ENCODE results near the gene TMEM37. TPM values are rescaled to one million over a fixed set of nuclear protein-coding genes. Genes with fewer than 3 reads are reported as not detected.

Gene TMEM37
- total RNA-seq, 1 donor from 2014 or later: not detected

GRCh38 chr2:119417908-119418307 is 13.7 kb upstream of the TMEM37 start:
- DNase-seq (ENCODE audit: low spot score): no peak

- no peak for DNase-seq (ENCODE audit: low spot score)
These were observed 12.6 kb upstream of the TMEM37 start for GRCh38 chr2:119419065-119419464.

GRCh38 chr2:119419803-119420508 is 11.7 kb upstream of the TMEM37 start:
- DNase-seq (ENCODE audit: low spot score): no peak

- no peak for DNase-seq (ENCODE audit: low spot score)
These were observed 10.3 kb upstream of the TMEM37 start for GRCh38 chr2:119421304-119421703.

GRCh38 chr2:119421741-119422140 is 9.9 kb upstream of the TMEM37 start:
- no peak for DNase-seq (ENCODE audit: low spot score)

GRCh38 chr2:119422360-119423107 is 9.1 kb upstream of the TMEM37 start:
- no peak for DNase-seq (ENCODE audit: low spot score)

GRCh38 chr2:119423108-119423444 is 8.6 kb upstream of the TMEM37 start:
- DNase-seq (ENCODE audit: low spot score): no peak

GRCh38 chr2:119423811-119424210 is 7.8 kb upstream of the TMEM37 start:
- DNase-seq (ENCODE audit: low spot score): no peak

GRCh38 chr2:119424284-119425118 is 7.2 kb upstream of the TMEM37 start:
- no peak for DNase-seq (ENCODE audit: low spot score)

GRCh38 chr2:119425119-119425405 is 6.6 kb upstream of the TMEM37 start:
- no peak for DNase-seq (ENCODE audit: low spot score)

GRCh38 chr2:119425620-119426395 is 5.8 kb upstream of the TMEM37 start:
- DNase-seq (ENCODE audit: low spot score): no peak

GRCh38 chr2:119426396-119426675 is 5.3 kb upstream of the TMEM37 start:
- DNase-seq (ENCODE audit: low spot score): no peak

GRCh38 chr2:119426801-119427395 is 4.8 kb upstream of the TMEM37 start:
- no peak for DNase-seq (ENCODE audit: low spot score)

- DNase-seq (ENCODE audit: low spot score): no peak
These were observed 3.9 kb upstream of the TMEM37 start for GRCh38 chr2:119427756-119428155.

- DNase-seq (ENCODE audit: low spot score): no peak
These were observed 3.0 kb upstream of the TMEM37 start for GRCh38 chr2:119428488-119429224.

GRCh38 chr2:119429225-119429981 is 2.3 kb upstream of the TMEM37 start:
- DNase-seq (ENCODE audit: low spot score): peak; percentile 35

GRCh38 chr2:119430023-119430498 is 1.6 kb upstream of the TMEM37 start:
- no peak for DNase-seq (ENCODE audit: low spot score)

GRCh38 chr2:119431976-119432850 is 559 bp downstream of the TMEM37 start:
- peak; percentile 35 for DNase-seq (ENCODE audit: low spot score)

All from umbilical cord (tissue), 2 donors.